Left colon (tissue), 2 donors: ENCODE measurements around the gene HINFP. TPM values are rescaled to one million over a fixed set of nuclear protein-coding genes. Genes with fewer than 3 reads are reported as not detected.
"Not testable (repeated sequence)": the region's sequence is repeated elsewhere in the genome, so short reads cannot be mapped to it uniquely, and the experiment has no call there.

Experiments used
- ATAC-seq: fragments of 200-7000 bp; cut with Tn5 transposase; one replicate; pipeline ENCODE4 v1.9.1; 2020; ENCODE audit warnings: mild to moderate bottlenecking, moderate library complexity
- DNase-seq, 2 donors: peaks; one replicate each; pipeline ENCODE4 v3.0.0-alpha.2; 2020
- intact Hi-C, 2 donors: fragments of 100-400 bp; cut with DNase I in 1 of 2; cut with micrococcal nuclease in 1 of 2; formaldehyde crosslinking; loops; one replicate each; pipeline versions ENCODE4 v1.11.2 to v1.14.0; 2022; cut with DNase I, micrococcal nuclease
- total RNA-seq, 2 donors: library from RNA; stranded (reverse); fragmentation: NEBNext Ultra II Directional; extraction: Animal tissue kit (Norgen Biotek cat#: 25700); gene quantifications; one replicate each; pipeline ENCODE4 v1.2.1, GENCODE V29; 2021
- donor health status: DM: no; HTN: no; CAD: no.
- donor health status: DM: yes; HTN: yes; CAD: no.

The HINFP gene
- total RNA-seq, 2 donors from 2014 or later = 34.9 to 35.7 TPM

- DNase-seq (peak; percentile 98 to 99), ATAC-seq (peak; percentile 85)
- intact Hi-C loops = no loop called here
These were observed 26.1 kb upstream of the HINFP start for GRCh38 chr11:119095066-119095880.

- intact Hi-C loops = no loop called here
- ATAC-seq (no peak), DNase-seq (no peak)
These were observed 21.7 kb upstream of the HINFP start for GRCh38 chr11:119099711-119100110.

- DNase-seq = no peak
- intact Hi-C loops = no loop called here
These were observed 21.0 kb upstream of the HINFP start for GRCh38 chr11:119100246-119100970.

GRCh38 chr11:119100994-119101758, 20.2 kb upstream of the HINFP start:
- DNase-seq (peak in 1 of 2 donors; percentile 55), ATAC-seq (peak; percentile 21)
- intact Hi-C loops = no loop called here

More at GRCh38 chr11:119100246-119100970, 21.0 kb upstream of the HINFP start:
- ATAC-seq = no peak

- intact Hi-C loops = no loop called here
- ATAC-seq = peak; percentile 84
- peak; percentile 90 to 96 for DNase-seq
These were observed 19.5 kb upstream of the HINFP start, which contains the start of gene DPAGT1 for GRCh38 chr11:119101759-119102423. Gene DPAGT1 (minus strand): TSS chr11:119101853. CDS start chr11:119101655, 198 bp downstream.

- DNase-seq, intact Hi-C loops, ATAC-seq: not testable (repeated sequence)
These were observed 18.2 kb upstream of the HINFP start for GRCh38 chr11:119103161-119103664.

- DNase-seq (no peak), ATAC-seq (no peak)
- intact Hi-C loops = no loop called here
These were observed 17.6 kb upstream of the HINFP start for GRCh38 chr11:119103793-119104192.

- peak; percentile 93 to 94 for DNase-seq
- peak; percentile 80 for ATAC-seq
- intact Hi-C loops = no loop called here
These were observed 14.5 kb upstream of the HINFP start, which contains the start of gene C2CD2L for GRCh38 chr11:119106564-119107537. Gene C2CD2L (plus strand): TSS chr11:119107344. CDS start chr11:119107742, 398 bp downstream.

- peak; percentile 23 for ATAC-seq
- intact Hi-C loops = no loop called here
- DNase-seq = no peak
These were observed 13.7 kb upstream of the HINFP start for GRCh38 chr11:119107538-119108145.

GRCh38 chr11:119108146-119108856, 13.1 kb upstream of the HINFP start:
- peak; percentile 57 to 60 for DNase-seq
- intact Hi-C loops = no loop called here
- ATAC-seq = peak; percentile 55

GRCh38 chr11:119108857-119109221, 12.5 kb upstream of the HINFP start:
- ATAC-seq (peak; percentile 54), DNase-seq (no peak)
- intact Hi-C loops = no loop called here

- no peak for ATAC-seq
- DNase-seq = no peak
- intact Hi-C loops = no loop called here
These were observed 11.5 kb upstream of the HINFP start for GRCh38 chr11:119109843-119110242.

GRCh38 chr11:119110439-119110838, 10.9 kb upstream of the HINFP start:
- intact Hi-C loops = no loop called here
- DNase-seq = no peak
- no peak for ATAC-seq

GRCh38 chr11:119111361-119111925, 9.9 kb upstream of the HINFP start:
- no peak for ATAC-seq
- intact Hi-C loops = no loop called here
- no peak for DNase-seq

GRCh38 chr11:119112314-119113020, 8.9 kb upstream of the HINFP start:
- no peak for ATAC-seq
- intact Hi-C loops = no loop called here

More at GRCh38 chr11:119112314-119113020, 8.9 kb upstream of the HINFP start:
- no peak for DNase-seq
